ENCODE data around the gene SMARCC2. TPM values are rescaled to one million over a fixed set of nuclear protein-coding genes. Genes with fewer than 3 reads are reported as not detected.
A peak's percentile ranks its signal among the peaks of the same experiment; 100 is the strongest.

SMARCC2 gene
- total RNA-seq, 1 experiment from 2014 or later = 99.7 TPM

- TF ChIP-seq YY1 (IDR thresholded peaks at IDR 0.05; ENCODE audit: extremely low read depth, insufficient replicate concordance, low read depth, low read length) (no peak), POLR2A (IDR thresholded peaks at IDR 0.05; ENCODE audit: borderline replicate concordance, extremely low read depth, insufficient read depth, insufficient read length) (no peak), EGR1 (IDR thresholded peaks at IDR 0.05; ENCODE audit: low read depth) (no peak)
These were observed 25.5 kb downstream of the SMARCC2 start (continued) for GRCh38 chr12:56163533-56164344.

- DNase-seq (ENCODE audit: low read depth, low spot score) (no peak), ATAC-seq (no peak)
- no peak overlapping the region for H2AFZ ChIP-seq (ENCODE audit: low read depth, low read length, poor library complexity, severe bottlenecking)
- H3K9ac ChIP-seq (ENCODE audit: low read length) = no peak overlapping the region
- ChIA-PET RAD21 (ENCODE audit: low non-redundant PET in 1 of 2, low total read pairs in 2 of 2, uncharacterized antibody in 2 of 2, unreplicated experiment in 2 of 2) (no interaction called here), CTCF (interaction anchor here (0.6 to 1.1 kb wide), 2 partner anchors 27 to 584 kb away, joined by 3 to 5 read pairs; partner anchors contain the start of gene SMARCC2), POLR2A (interaction anchor here (1.2 kb wide), 1 partner anchor 45 kb away, joined by 4 read pairs; the partner anchor contains the start of gene ZC3H10)
- H3K79me2 ChIP-seq (ENCODE audit: insufficient read depth, low read length) = peaks cover 43% of the 10 kb centered on the region
- TSS peak; percentile 51 for BruUV-seq (replicated peaks)
- TF ChIP-seq EGR1 (IDR thresholded peaks at IDR 0.05; ENCODE audit: low read depth) (no peak), POLR2AphosphoS5 (IDR thresholded peaks at IDR 0.05; ENCODE audit: low read depth, low read length) (peak; percentile 25; the same call in 1 of the 2 replicates)
- H3K9me3 ChIP-seq (ENCODE audit: control insufficient read depth in 1 of 2, insufficient read depth in 1 of 2, low read depth in 1 of 2, low read length in 2 of 2) = no peaks in the 10 kb centered on the region
- H3K4me1 ChIP-seq (ENCODE audit: control insufficient read depth in 1 of 2, insufficient read depth in 2 of 2, low read length in 2 of 2) = peaks cover 5 to 16% of the 10 kb centered on the region in 2 experiments; a peak in 3 of 4 replicates
- peaks cover 53 to 55% of the 10 kb centered on the region in 2 experiments; a peak in 3 of 4 replicates for H3K36me3 ChIP-seq (ENCODE audit: control insufficient read depth in 1 of 2, insufficient read depth in 2 of 2, low read length in 2 of 2)
- H3K4me2 ChIP-seq (ENCODE audit: low read length) = no peak overlapping the region
- no peaks in the 10 kb centered on the region for H3K27me3 ChIP-seq (ENCODE audit: insufficient read depth, low read length)
- no peaks in the 10 kb centered on the region for H3K9me2 ChIP-seq (ENCODE audit: insufficient read depth)
- H3K4me3 ChIP-seq (replicated peaks in 1 of 2; ENCODE audit: low read depth in 1 of 2, low read length in 2 of 2) = no peak overlapping the region
- no peaks in the 10 kb centered on the region for H4K20me1 ChIP-seq (ENCODE audit: insufficient read depth)
- intact Hi-C loops (cut with micrococcal nuclease) = no loop called here
- H3K27ac ChIP-seq (ENCODE audit: low read depth, low read length) = no peak overlapping the region
These were observed 26.6 kb downstream of the SMARCC2 start for GRCh38 chr12:56162468-56163290.
